HL-60 (cell line): ENCODE results near the gene ABL1.

Source experiments
- DNase-seq, 2 experiments: peaks; one replicate each; pipeline ENCODE4 v3.0.0-alpha.2; 2010 to 2020; ENCODE audit warnings: low read depth in 1 of 2, low spot score in 1 of 2
- H3K27ac ChIP-seq: fragments of 250-450 bp; sonication (Bioruptor Pico); replicated peaks from 2 replicates; pipeline ENCODE4 v1.5.1; 2020; ENCODE audit warnings: mild to moderate bottlenecking, moderate library complexity
- H3K27me3 ChIP-seq: fragments of 250-450 bp; sonication (Bioruptor Pico); 2 replicates; pipeline ENCODE4 v1.5.1; 2021; ENCODE audit warnings: mild to moderate bottlenecking, moderate library complexity; ENCODE audit not compliant: insufficient read depth, poor library complexity, severe bottlenecking
- H3K4me3 ChIP-seq: replicated peaks from 2 replicates; pipeline ENCODE4 v1.5.1; 2011; ENCODE audit warnings: mild to moderate bottlenecking, control low read depth, low read length; ENCODE audit not compliant: insufficient read depth
- GABPA ChIP-seq: IDR thresholded peaks from 2 replicates; pipeline ENCODE4 v1.6.1; 2012; ENCODE audit warnings: low read depth
- POLR2AphosphoS5 ChIP-seq: IDR thresholded peaks from 2 replicates; pipeline ENCODE4 v1.6.1; 2012; ENCODE audit warnings: low read depth
- SPI1 ChIP-seq: IDR thresholded peaks from 2 replicates; pipeline ENCODE4 v1.6.1; 2012; ENCODE audit warnings: low read depth, mild to moderate bottlenecking, borderline replicate concordance
- TF ChIP-seq, protein P1 (sequence below): IDR thresholded peaks from one replicate; pipeline ENCODE4 v1.5.1; 2011; ENCODE audit warnings: low read length, control low read depth, inconsistent platforms; ENCODE audit not compliant: insufficient read depth
- TF ChIP-seq, protein P2 (sequence below): IDR thresholded peaks from 2 replicates; pipeline ENCODE4 v1.6.1; 2012; ENCODE audit warnings: low read depth; ENCODE audit not compliant: insufficient replicate concordance

Gene ABL1

GRCh38 chr9:130918101-130918825, 83.2 kb downstream of the ABL1 start:
- no peak for TF ChIP-seq SPI1
- H3K27ac ChIP-seq, result no peak overlapping the region
- H3K4me3 ChIP-seq, result no peak overlapping the region
- H3K27me3 ChIP-seq, result peaks cover 6% of the 10 kb centered on the region
- no peak for DNase-seq

- no peak for DNase-seq
- no peak for TF ChIP-seq GABPA
- TF ChIP-seq, protein P1, sequence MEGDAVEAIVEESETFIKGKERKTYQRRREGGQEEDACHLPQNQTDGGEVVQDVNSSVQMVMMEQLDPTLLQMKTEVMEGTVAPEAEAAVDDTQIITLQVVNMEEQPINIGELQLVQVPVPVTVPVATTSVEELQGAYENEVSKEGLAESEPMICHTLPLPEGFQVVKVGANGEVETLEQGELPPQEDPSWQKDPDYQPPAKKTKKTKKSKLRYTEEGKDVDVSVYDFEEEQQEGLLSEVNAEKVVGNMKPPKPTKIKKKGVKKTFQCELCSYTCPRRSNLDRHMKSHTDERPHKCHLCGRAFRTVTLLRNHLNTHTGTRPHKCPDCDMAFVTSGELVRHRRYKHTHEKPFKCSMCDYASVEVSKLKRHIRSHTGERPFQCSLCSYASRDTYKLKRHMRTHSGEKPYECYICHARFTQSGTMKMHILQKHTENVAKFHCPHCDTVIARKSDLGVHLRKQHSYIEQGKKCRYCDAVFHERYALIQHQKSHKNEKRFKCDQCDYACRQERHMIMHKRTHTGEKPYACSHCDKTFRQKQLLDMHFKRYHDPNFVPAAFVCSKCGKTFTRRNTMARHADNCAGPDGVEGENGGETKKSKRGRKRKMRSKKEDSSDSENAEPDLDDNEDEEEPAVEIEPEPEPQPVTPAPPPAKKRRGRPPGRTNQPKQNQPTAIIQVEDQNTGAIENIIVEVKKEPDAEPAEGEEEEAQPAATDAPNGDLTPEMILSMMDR, result no peak
- TF ChIP-seq POLR2AphosphoS5, result no peak
- no peak for TF ChIP-seq SPI1
- TF ChIP-seq, protein P2, sequence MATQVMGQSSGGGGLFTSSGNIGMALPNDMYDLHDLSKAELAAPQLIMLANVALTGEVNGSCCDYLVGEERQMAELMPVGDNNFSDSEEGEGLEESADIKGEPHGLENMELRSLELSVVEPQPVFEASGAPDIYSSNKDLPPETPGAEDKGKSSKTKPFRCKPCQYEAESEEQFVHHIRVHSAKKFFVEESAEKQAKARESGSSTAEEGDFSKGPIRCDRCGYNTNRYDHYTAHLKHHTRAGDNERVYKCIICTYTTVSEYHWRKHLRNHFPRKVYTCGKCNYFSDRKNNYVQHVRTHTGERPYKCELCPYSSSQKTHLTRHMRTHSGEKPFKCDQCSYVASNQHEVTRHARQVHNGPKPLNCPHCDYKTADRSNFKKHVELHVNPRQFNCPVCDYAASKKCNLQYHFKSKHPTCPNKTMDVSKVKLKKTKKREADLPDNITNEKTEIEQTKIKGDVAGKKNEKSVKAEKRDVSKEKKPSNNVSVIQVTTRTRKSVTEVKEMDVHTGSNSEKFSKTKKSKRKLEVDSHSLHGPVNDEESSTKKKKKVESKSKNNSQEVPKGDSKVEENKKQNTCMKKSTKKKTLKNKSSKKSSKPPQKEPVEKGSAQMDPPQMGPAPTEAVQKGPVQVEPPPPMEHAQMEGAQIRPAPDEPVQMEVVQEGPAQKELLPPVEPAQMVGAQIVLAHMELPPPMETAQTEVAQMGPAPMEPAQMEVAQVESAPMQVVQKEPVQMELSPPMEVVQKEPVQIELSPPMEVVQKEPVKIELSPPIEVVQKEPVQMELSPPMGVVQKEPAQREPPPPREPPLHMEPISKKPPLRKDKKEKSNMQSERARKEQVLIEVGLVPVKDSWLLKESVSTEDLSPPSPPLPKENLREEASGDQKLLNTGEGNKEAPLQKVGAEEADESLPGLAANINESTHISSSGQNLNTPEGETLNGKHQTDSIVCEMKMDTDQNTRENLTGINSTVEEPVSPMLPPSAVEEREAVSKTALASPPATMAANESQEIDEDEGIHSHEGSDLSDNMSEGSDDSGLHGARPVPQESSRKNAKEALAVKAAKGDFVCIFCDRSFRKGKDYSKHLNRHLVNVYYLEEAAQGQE, result no peak
- Histone ChIP-seq H3K27ac (no peak overlapping the region), H3K4me3 (no peak overlapping the region), H3K27me3 (peaks cover 6% of the 10 kb centered on the region)
Measured at GRCh38 chr9:130918826-130919558, 83.9 kb downstream of the ABL1 start.

DNA sequence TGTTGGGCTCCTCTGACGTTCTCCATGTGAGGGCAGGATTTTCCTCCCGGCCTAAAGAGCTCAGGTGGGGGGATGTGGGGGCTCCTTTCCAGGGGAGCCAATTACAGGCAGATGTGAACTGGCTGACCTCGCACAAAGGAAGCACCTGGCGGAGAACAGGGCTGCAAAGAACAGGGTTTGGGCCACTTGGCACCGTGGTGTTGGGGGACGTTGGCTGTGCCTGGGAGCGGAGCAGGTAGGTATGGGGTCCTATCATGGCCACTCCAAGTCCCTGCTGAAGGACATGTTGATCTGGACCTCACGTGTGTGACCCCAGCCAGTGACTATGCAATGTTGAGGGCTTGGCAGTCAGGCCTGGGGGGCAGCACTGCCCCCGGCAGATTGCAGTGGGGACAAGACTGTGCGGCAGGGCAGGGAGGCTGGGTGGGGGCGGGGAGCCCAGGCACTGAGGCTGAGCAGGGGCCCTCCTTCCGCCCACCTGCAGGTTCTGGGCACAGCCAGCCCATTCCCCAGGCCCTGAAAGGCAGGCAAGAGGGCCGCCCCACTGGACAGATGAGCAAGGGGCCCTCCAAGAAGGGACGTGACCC, 84.6 kb downstream of the ABL1 start:
- Histone ChIP-seq H3K4me3 (no peak overlapping the region), H3K27me3 (peaks cover 7% of the 10 kb centered on the region), H3K27ac (no peak overlapping the region)
- DNase-seq, result no peak
- TF ChIP-seq, protein P2, result no peak
- no peak for TF ChIP-seq POLR2AphosphoS5
- no peak for TF ChIP-seq SPI1
- TF ChIP-seq, protein P1, result no peak
- TF ChIP-seq GABPA, result no peak

DNA sequence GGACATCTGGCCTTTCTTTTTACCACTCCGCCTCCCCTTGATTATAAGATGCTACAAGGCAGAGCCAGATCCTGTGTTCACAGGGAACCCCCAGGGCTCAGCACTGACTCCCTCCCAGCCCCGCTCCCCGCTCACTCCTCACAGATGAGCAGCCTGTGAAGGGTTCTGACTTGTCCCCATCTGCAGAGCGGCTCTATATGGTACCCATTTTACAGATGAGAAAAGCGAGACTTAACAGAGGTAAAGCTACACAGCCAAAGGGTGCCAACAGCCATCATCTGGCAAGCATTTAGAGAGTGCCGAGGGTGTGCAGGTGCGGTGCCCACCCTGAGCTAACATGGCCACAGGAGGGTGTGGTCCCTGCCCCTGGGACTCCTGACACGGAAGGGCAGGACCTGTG, 85.2 kb downstream of the ABL1 start:
- Histone ChIP-seq H3K27me3 (peaks cover 12% of the 10 kb centered on the region), H3K27ac (no peak overlapping the region), H3K4me3 (no peak overlapping the region)
- no peak for TF ChIP-seq SPI1
- DNase-seq, result no peak
